ENCODE results near the gene PHTF2. TPM values are rescaled to one million over a fixed set of nuclear protein-coding genes. Genes with fewer than 3 reads are reported as not detected.

The PHTF2 gene
- total and polyA plus RNA-seq, 2 donors (not counting 3 experiments of a cell fraction or from before 2014, with no cell fraction given): 13.3 to 21.4 TPM

GRCh38 chr7:77819021-77819420 lies 20.4 kb downstream of the PHTF2 start:
- TF ChIP-seq MAX (IDR thresholded peaks at IDR 0.05; ENCODE audit: insufficient read depth, insufficient read length): no peak
- no peak for TF ChIP-seq MYC (IDR thresholded peaks at IDR 0.05; ENCODE audit: low read depth, low read length)
- no peak for TF ChIP-seq EZH2 (IDR thresholded peaks at IDR 0.05; ENCODE audit: borderline replicate concordance, low read depth, low read length, severe bottlenecking)
- no peak for TF ChIP-seq POLR2AphosphoS5 (IDR thresholded peaks at IDR 0.05; ENCODE audit: insufficient read depth, low read depth, low read length)
- TF ChIP-seq FOS (IDR thresholded peaks at IDR 0.05; ENCODE audit: borderline replicate concordance, insufficient read depth, low read length): no peak
- no peak for TF ChIP-seq JUN (IDR thresholded peaks at IDR 0.05; ENCODE audit: borderline replicate concordance, insufficient read depth, insufficient read length, low read depth)
- TF ChIP-seq GATA2 (IDR thresholded peaks at IDR 0.05; ENCODE audit: insufficient read depth, insufficient read length, low read depth, low read length): no peak
- TF ChIP-seq CTCF (IDR thresholded peaks at IDR 0.05; ENCODE audit: extremely low read depth in 1 of 2, insufficient read depth in 1 of 2, low read depth in 1 of 2, low read length in 2 of 2): no peak
- TF ChIP-seq POLR2A (IDR thresholded peaks at IDR 0.05; ENCODE audit: low read depth, low read length): no peak

More at GRCh38 chr7:77819021-77819420, 20.4 kb downstream of the PHTF2 start:
- Histone ChIP-seq H3K27me3 (ENCODE audit: control insufficient read depth in 2 of 2, insufficient read depth in 2 of 2, low read length in 2 of 2) (no peaks in the 10 kb centered on the region), H3K36me3 (ENCODE audit: control insufficient read depth in 2 of 2, extremely low read depth in 1 of 2, insufficient read depth in 2 of 2, low read length in 2 of 2) (no peaks in the 10 kb centered on the region), H2AFZ (ENCODE audit: low read depth, low read length) (no peak overlapping the region), H3K79me2 (ENCODE audit: control insufficient read depth, insufficient read depth, low read length) (peaks cover 22% of the 10 kb centered on the region), H4K20me1 (replicated peaks; ENCODE audit: control insufficient read depth, extremely low read depth, insufficient read depth, low read length) (no peaks in the 10 kb centered on the region), H3K9me3 (replicated peaks; ENCODE audit: control insufficient read depth, insufficient read depth, low read length) (peaks cover 2% of the 10 kb centered on the region), H3K9ac (replicated peaks; ENCODE audit: extremely low read depth, insufficient read depth, low read length) (no peak overlapping the region), H3K4me3 (replicated peaks in 1 of 3; ENCODE audit: insufficient read depth in 1 of 3, low read depth in 1 of 3, low read length in 3 of 3) (no peak overlapping the region), H3K4me2 (ENCODE audit: insufficient read depth, low read length) (no peak overlapping the region), H3K9me1 (replicated peaks; ENCODE audit: control insufficient read depth, extremely low read depth, insufficient read depth, low read length) (no peaks in the 10 kb centered on the region), H3K4me1 (ENCODE audit: control insufficient read depth, extremely low read depth, insufficient read depth, low read length) (no peaks in the 10 kb centered on the region), H3K27ac (ENCODE audit: insufficient read depth, low read depth, low read length) (no peak overlapping the region)
- no peak for DNase-seq (ENCODE audit: low read depth, low spot score)
- FAIRE-seq: no peak
- ChIA-PET CTCF (no interaction called here), POLR2A (no interaction called here)
- intact Hi-C loops (cut with micrococcal nuclease): no loop called here
- BruUV-seq (replicated peaks): no TSS peak
- dilution Hi-C loops (cut with MboI; ENCODE audit: extremely low pct_ligation_motif_present, low sequenced_read_pairs): no loop called here
